Measurements from ENCODE around the gene HLA-DQA2. TPM values are rescaled to one million over a fixed set of nuclear protein-coding genes. Genes with fewer than 3 reads are reported as not detected.

Gene HLA-DQA2
- total and polyA plus RNA-seq, 8 donors, result 0.23 to 3.3 TPM; not detected in 6

DNA sequence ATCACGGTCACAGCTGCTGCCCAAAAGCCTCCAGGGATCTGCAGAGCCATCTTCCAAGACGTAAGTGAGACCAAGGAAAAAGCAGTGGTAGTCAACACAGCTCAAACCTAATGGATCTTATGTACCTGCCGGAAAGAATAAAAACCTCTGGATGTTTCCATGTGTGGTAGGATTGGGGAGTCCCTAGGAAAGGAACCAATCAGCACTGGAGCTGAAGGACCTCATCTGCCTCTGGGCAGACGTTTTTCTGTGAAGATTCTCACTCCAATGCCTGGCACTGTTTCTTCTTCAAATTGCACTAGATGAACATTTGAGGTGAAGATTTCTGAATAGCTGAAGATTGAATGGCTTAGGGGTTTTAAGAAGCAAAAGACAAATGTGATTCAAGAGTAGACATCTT lies 22.2 kb downstream of the HLA-DQA2 start, which contains the start of gene HLA-DQB2:
HLA-DQB2 (minus strand) TSS at position 112 of the 400 bp plus-strand sequence; CDS start at position 50, 62 bp downstream.
- Histone ChIP-seq H3K4me1 (no peaks in the 10 kb centered on the region), H3K36me3 (no peaks in the 10 kb centered on the region), H3K9me3 (no peaks in the 10 kb centered on the region), H3K27ac (no peak within 1 kb of the TSS), H3K4me3 (no peak within 1 kb of the TSS), H3K27me3 (peaks cover 0 to 48% (median 11%) of the 10 kb centered on the region in 3 donors)
- peak in 1 of 2 donors; percentile 36 for DNase-seq
- TF ChIP-seq EP300 (IDR thresholded peaks at IDR 0.05) (no peak), POLR2AphosphoS5 (IDR thresholded peaks at IDR 0.05) (no peak), CTCF (IDR thresholded peaks at IDR 0.05) (no peak), POLR2A (IDR thresholded peaks at IDR 0.05) (no peak)
- intact Hi-C loops (cut with DNase I; ENCODE audit: low total_unique reads), result no loop called here
- WGBS, 5 donors, result 47 to 59% (median 49%) methylated on average over 4 of the region's 4 CpGs

GRCh38 chr6:32764048-32764447 lies 22.9 kb downstream of the HLA-DQA2 start:
- DNase-seq, result no peak
- WGBS, 5 donors, result 29 to 36% (median 30%) methylated on average over 1 of the region's 1 CpG
- no peaks in the 10 kb centered on the region for H3K36me3 ChIP-seq
- intact Hi-C loops (cut with DNase I; ENCODE audit: low total_unique reads), result no loop called here
- no peak overlapping the region for H3K27ac ChIP-seq
- H3K9me3 ChIP-seq, result no peaks in the 10 kb centered on the region
- no peaks in the 10 kb centered on the region for H3K4me1 ChIP-seq
- TF ChIP-seq POLR2A (IDR thresholded peaks at IDR 0.05) (no peak), EP300 (IDR thresholded peaks at IDR 0.05) (no peak), CTCF (IDR thresholded peaks at IDR 0.05) (no peak), POLR2AphosphoS5 (IDR thresholded peaks at IDR 0.05) (no peak)
- no peak overlapping the region for H3K4me3 ChIP-seq
- H3K27me3 ChIP-seq, result peaks cover 0 to 54% (median 11%) of the 10 kb centered on the region in 3 donors

- intact Hi-C loops (cut with DNase I; ENCODE audit: low total_unique reads), result no loop called here
- Histone ChIP-seq H3K4me1 (no peaks in the 10 kb centered on the region), H3K27me3 (peaks cover 0 to 35% (median 4%) of the 10 kb centered on the region in 3 donors), H3K36me3 (no peaks in the 10 kb centered on the region), H3K4me3 (no peak overlapping the region), H3K27ac (no peak overlapping the region), H3K9me3 (no peaks in the 10 kb centered on the region)
- WGBS, 5 donors, result 6 to 28% (median 21%) methylated on average over 1 of the region's 1 CpG
- no peak for DNase-seq
- TF ChIP-seq POLR2A (IDR thresholded peaks at IDR 0.05), result no peak
- TF ChIP-seq CTCF (IDR thresholded peaks at IDR 0.05), result no peak
- no peak for TF ChIP-seq EP300 (IDR thresholded peaks at IDR 0.05)
- no peak for TF ChIP-seq POLR2AphosphoS5 (IDR thresholded peaks at IDR 0.05)
Measured at GRCh38 chr6:32772656-32773055, 31.5 kb downstream of the HLA-DQA2 start.

GRCh38 chr6:32774426-32774825 lies 33.2 kb downstream of the HLA-DQA2 start:
- H3K27me3 ChIP-seq, result peaks cover 0 to 20% (median 3%) of the 10 kb centered on the region in 3 donors
- H3K4me3 ChIP-seq, result no peak overlapping the region
- WGBS, 5 donors, result 32 to 56% (median 49%) methylated on average over 1 of the region's 1 CpG
- no peaks in the 10 kb centered on the region for H3K36me3 ChIP-seq
- H3K27ac ChIP-seq, result no peak overlapping the region
- H3K9me3 ChIP-seq, result no peaks in the 10 kb centered on the region
- no peak for DNase-seq
- TF ChIP-seq CTCF (IDR thresholded peaks at IDR 0.05) (no peak), POLR2AphosphoS5 (IDR thresholded peaks at IDR 0.05) (no peak), EP300 (IDR thresholded peaks at IDR 0.05) (no peak), POLR2A (IDR thresholded peaks at IDR 0.05) (no peak)
- intact Hi-C loops (cut with DNase I; ENCODE audit: low total_unique reads), result no loop called here
- no peaks in the 10 kb centered on the region for H3K4me1 ChIP-seq

Data from stomach (tissue), 9 donors.